ENCODE data around the gene RFTN1. TPM values are rescaled to one million over a fixed set of nuclear protein-coding genes. Genes with fewer than 3 reads are reported as not detected.
A peak's percentile ranks its signal among the peaks of the same experiment; 100 is the strongest.

Gene RFTN1
- total RNA-seq, 4 donors from 2014 or later: 113 to 137 (median 122) TPM

- TF ChIP-seq CTCF (IDR thresholded peaks at IDR 0.05) (no peak), EP300 (IDR thresholded peaks at IDR 0.05) (no peak), POLR2A (IDR thresholded peaks at IDR 0.05) (no peak)
- Histone ChIP-seq H3K9me3 (no peaks in the 10 kb centered on the region), H3K27me3 (no peaks in the 10 kb centered on the region), H3K4me1 (peaks cover 0 to 27% (median 1%) of the 10 kb centered on the region in 4 donors), H3K4me3 (no peak overlapping the region), H3K36me3 (peaks cover 0 to 23% (median 0%) of the 10 kb centered on the region in 3 donors), H3K27ac (no peak overlapping the region)
- 73 to 78% methylated on average over 3 of the region's 3 CpGs for whole genome bisulfite sequencing, 2 donors
- no peak for DNase-seq (ENCODE audit: low spot score in 2 of 2)
Observed at GRCh38 chr3:16432714-16433113, 80.8 kb downstream of the RFTN1 start.

- H3K4me3 ChIP-seq: no peak overlapping the region
- no peaks in the 10 kb centered on the region for H3K27me3 ChIP-seq
- H3K27ac ChIP-seq: peak overlapping the region in 1 of 4 donors; percentile 16
- TF ChIP-seq POLR2A (IDR thresholded peaks at IDR 0.05): no peak
- no peak for TF ChIP-seq EP300 (IDR thresholded peaks at IDR 0.05)
- TF ChIP-seq CTCF (IDR thresholded peaks at IDR 0.05): no peak
- 84 to 85% methylated on average over 11 of the region's 11 CpGs for WGBS, 2 donors
- H3K36me3 ChIP-seq: peaks cover 0 to 23% (median 0%) of the 10 kb centered on the region in 3 donors
- no peaks in the 10 kb centered on the region for H3K9me3 ChIP-seq
- peaks cover 0 to 31% (median 7%) of the 10 kb centered on the region in 4 donors for H3K4me1 ChIP-seq
- no peak for DNase-seq (ENCODE audit: low spot score in 2 of 2)
Observed at GRCh38 chr3:16430717-16431630, 82.5 kb downstream of the RFTN1 start.

- 56 to 61% methylated on average over 1 of the region's 1 CpG for WGBS, 2 donors
Observed at GRCh38 chr3:16429086-16429485, 84.4 kb downstream of the RFTN1 start.

GRCh38 chr3:16428612-16429011, 84.9 kb downstream of the RFTN1 start:
- no peaks in the 10 kb centered on the region for H3K9me3 ChIP-seq
- H3K4me1 ChIP-seq: peaks cover 0 to 33% (median 7%) of the 10 kb centered on the region in 4 donors
- no peak overlapping the region for H3K4me3 ChIP-seq
- peaks cover 0 to 19% (median 0%) of the 10 kb centered on the region in 3 donors for H3K36me3 ChIP-seq
- peak overlapping the region in 1 of 4 donors; percentile 81 for H3K27ac ChIP-seq
- TF ChIP-seq EP300 (IDR thresholded peaks at IDR 0.05) (no peak), POLR2A (IDR thresholded peaks at IDR 0.05) (no peak), CTCF (IDR thresholded peaks at IDR 0.05) (no peak)
- WGBS, 2 donors: 90 to 91% methylated on average over 5 of the region's 5 CpGs
- no peaks in the 10 kb centered on the region for H3K27me3 ChIP-seq
- no peak for DNase-seq (ENCODE audit: low spot score in 2 of 2)

More at GRCh38 chr3:16429086-16429485, 84.4 kb downstream of the RFTN1 start:
- Histone ChIP-seq H3K9me3 (no peaks in the 10 kb centered on the region), H3K36me3 (peaks cover 0 to 23% (median 0%) of the 10 kb centered on the region in 3 donors), H3K27ac (peak overlapping the region in 2 of 4 donors; percentile 9 to 23), H3K4me3 (no peak overlapping the region), H3K4me1 (peaks cover 0 to 33% (median 7%) of the 10 kb centered on the region in 4 donors), H3K27me3 (no peaks in the 10 kb centered on the region)
- DNase-seq (ENCODE audit: low spot score in 2 of 2): no peak
- TF ChIP-seq CTCF (IDR thresholded peaks at IDR 0.05): no peak
- TF ChIP-seq POLR2A (IDR thresholded peaks at IDR 0.05): no peak
- TF ChIP-seq EP300 (IDR thresholded peaks at IDR 0.05): no peak

All from tibial nerve (tissue), 4 donors.